Esophagus (tissue), 2 donors: ENCODE results near the gene TEX38. TPM values are rescaled to one million over a fixed set of nuclear protein-coding genes. Genes with fewer than 3 reads are reported as not detected.

Experiments used
- H3K27ac ChIP-seq, 2 donors: one replicate each; pipeline ENCODE4 v1.5.1; 2013; ENCODE audit warnings: low read depth in 2 of 2, mild to moderate bottlenecking in 2 of 2, inconsistent platforms in 1 of 2, low read length in 1 of 2, moderate library complexity in 1 of 2
- H3K27me3 ChIP-seq, 2 donors: one replicate each; pipeline ENCODE4 v1.6.1; 2013; ENCODE audit warnings: low read length in 2 of 2, control low read depth in 1 of 2, mild to moderate bottlenecking in 1 of 2; ENCODE audit not compliant: insufficient read depth in 2 of 2, control insufficient read depth in 1 of 2
- H3K36me3 ChIP-seq, 2 donors: one replicate each; pipeline ENCODE4 v1.6.1; 2013; ENCODE audit warnings: low read length in 1 of 2; ENCODE audit not compliant: control insufficient read depth in 2 of 2, insufficient read depth in 2 of 2
- H3K4me1 ChIP-seq, 2 donors: one replicate each; pipeline ENCODE4 v1.6.1; 2013; ENCODE audit warnings: low read length in 1 of 2; ENCODE audit not compliant: control insufficient read depth in 2 of 2, insufficient read depth in 2 of 2
- H3K4me3 ChIP-seq, 2 donors: one replicate each; pipeline ENCODE4 v1.5.1; 2013; ENCODE audit warnings: low read length in 2 of 2, mild to moderate bottlenecking in 2 of 2, low read depth in 1 of 2, moderate library complexity in 1 of 2
- H3K9me3 ChIP-seq, 2 donors: one replicate each; pipeline ENCODE4 v1.6.1; 2013; ENCODE audit warnings: mild to moderate bottlenecking in 2 of 2, low read depth in 1 of 2, low read length in 1 of 2, moderate library complexity in 1 of 2; ENCODE audit not compliant: control insufficient read depth in 2 of 2, insufficient read depth in 1 of 2
- WGBS, 2 donors: extraction: QIAGEN DNeasy Blood & Tissue Kit; methylation state at CpG; one replicate each; pipeline ENCODE4 v1.1.7; 2013; 5-methylcytosine and 5-hydroxymethylcytosine counted together
- polyA plus RNA-seq, 2 donors: library from polyadenylated mRNA; stranded (reverse); fragments of 200-250 nt; gene quantifications; one replicate each; pipeline ENCODE4 v1.2.3, GENCODE V29; 2013
- donor health status: healthy with polysubstance abuse.
- donor health status: Bipolar disorder and iron deficiency.

Gene TEX38
- polyA plus RNA-seq: not detected

DNA sequence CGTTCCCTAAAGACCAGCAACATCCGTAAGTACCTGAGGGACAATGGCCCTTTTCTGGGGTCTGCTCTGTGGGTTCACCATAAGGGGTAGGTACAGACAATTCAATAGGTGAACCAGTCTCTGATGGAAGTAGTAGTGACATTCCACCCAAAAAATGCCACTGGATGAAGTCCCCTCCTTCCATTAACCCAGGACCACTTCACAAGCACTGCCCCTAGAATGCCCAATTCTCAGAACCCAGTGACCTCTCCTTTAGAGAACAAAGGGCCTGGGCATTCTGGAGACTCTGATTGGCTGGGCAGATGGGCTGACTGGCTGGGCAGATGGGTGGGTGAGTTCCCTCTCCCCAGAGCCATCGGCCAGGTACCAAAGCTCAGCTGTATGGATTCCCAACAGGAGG is at the start of gene TEX38:
Gene TEX38 (plus strand): TSS at position 301 of the 400 bp plus-strand sequence. CDS start 81 bp downstream, at position 382.
- peaks cover 3 to 4% of the 10 kb centered on the region in 2 donors for H3K36me3 ChIP-seq
- H3K9me3 ChIP-seq: no peaks in the 10 kb centered on the region
- WGBS, 2 donors: 89 to 92% methylated on average over 3 of the region's 3 CpGs
- H3K27ac ChIP-seq: no peak within 1 kb of the TSS
- no peaks in the 10 kb centered on the region for H3K4me1 ChIP-seq
- H3K27me3 ChIP-seq: no peaks in the 10 kb centered on the region
- no peak within 1 kb of the TSS for H3K4me3 ChIP-seq

DNA sequence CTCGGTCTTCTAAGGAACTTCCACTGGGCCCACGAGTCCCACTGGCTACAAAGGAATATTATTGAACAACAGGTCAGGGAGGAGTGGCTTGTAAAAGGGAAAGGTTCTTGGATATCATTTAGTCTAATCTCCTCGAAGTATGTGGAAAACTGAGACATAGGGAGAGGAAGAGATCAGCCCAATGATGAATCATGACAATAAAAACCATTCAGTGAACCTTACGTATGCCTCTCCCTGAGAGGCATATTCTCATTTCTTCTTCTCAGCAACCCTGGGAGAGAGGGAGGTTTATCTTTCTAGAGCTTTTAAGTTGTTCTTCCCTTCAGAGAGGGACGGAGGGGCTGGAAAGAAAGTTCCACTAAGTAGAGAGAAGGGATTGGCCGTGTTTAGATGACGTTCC is 49.7 kb upstream of the TEX38 start:
- Histone ChIP-seq H3K27ac (no peak overlapping the region), H3K4me3 (no peak overlapping the region), H3K36me3 (no peaks in the 10 kb centered on the region), H3K9me3 (peaks cover 0 to 2% of the 10 kb centered on the region in 2 donors), H3K4me1 (no peaks in the 10 kb centered on the region), H3K27me3 (no peaks in the 10 kb centered on the region)
- WGBS, 2 donors: 71 to 74% methylated on average over 7 of the region's 7 CpGs

DNA sequence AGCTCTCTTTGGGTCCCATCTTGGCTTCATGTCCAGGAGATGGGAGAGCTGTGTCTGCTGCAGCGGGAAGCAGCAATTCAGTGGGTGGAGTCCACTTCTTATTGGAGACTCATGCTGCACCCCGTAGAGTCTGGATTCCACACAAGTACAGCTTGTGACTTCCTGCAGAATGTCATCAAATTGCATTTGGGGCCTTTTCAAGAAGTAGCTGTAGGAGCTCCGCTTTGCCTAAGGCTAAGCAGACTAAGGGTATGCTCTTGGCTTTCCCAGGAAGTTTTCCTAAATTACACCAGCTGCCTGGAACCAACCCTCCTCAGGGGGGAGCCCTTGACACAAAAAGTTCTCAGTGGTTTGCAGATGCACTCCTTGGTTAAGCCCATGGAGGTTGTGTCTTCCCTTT is 49.3 kb upstream of the TEX38 start:
- no peak overlapping the region for H3K4me3 ChIP-seq
- H3K4me1 ChIP-seq: no peaks in the 10 kb centered on the region
- H3K27me3 ChIP-seq: no peaks in the 10 kb centered on the region
- H3K36me3 ChIP-seq: no peaks in the 10 kb centered on the region
- H3K9me3 ChIP-seq: peaks cover 0 to 2% of the 10 kb centered on the region in 2 donors
- 51 to 54% methylated on average over 3 of the region's 3 CpGs for WGBS, 2 donors
- H3K27ac ChIP-seq: no peak overlapping the region

DNA sequence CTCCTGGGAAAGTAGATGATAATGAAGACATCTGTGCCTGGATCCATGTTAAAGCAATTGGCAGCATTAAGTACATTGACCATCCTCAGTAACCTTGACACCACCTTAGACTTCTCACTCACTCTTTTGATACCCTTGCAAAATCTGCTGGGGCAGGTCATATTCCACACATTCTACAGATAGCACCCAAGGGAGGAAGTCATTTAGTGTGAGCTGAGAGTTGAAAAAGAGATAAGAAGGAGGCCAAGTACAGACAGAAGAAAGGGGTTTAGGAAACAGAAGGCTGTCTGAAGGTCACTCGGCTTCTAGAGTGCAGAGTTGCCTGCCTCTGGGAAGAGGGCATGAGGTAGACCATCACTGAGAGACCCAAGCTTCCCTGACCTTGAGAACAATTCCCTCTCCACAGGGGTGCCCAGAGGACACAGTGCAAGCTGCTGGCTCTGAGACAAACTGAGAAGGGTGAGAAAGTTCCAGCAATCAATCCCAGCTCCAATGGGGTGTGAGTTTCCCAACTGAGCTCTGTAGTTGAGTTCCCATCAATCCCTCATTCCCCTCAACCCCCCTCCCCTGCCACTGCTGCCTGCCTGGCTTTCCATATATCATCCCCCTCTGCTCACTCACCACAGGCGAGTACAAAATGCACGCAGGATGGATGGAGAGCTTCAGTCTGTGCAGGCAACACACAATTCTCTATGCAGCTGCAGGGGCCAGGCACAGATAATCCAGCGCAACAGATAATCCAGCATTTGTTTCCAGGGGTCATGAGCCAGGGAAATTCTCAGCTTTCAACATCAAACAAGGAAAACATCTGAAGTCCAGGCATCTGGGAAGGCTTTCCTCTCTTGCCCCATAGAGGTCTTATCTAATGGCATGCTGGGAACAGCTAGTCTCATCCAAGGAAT is 47.7 kb upstream of the TEX38 start:
- WGBS, 2 donors: 82 to 83% methylated on average over 4 of the region's 4 CpGs
- H3K27ac ChIP-seq: no peak overlapping the region
- H3K36me3 ChIP-seq: no peaks in the 10 kb centered on the region
- peaks cover 0 to 2% of the 10 kb centered on the region in 2 donors for H3K9me3 ChIP-seq
- no peaks in the 10 kb centered on the region for H3K27me3 ChIP-seq
- no peaks in the 10 kb centered on the region for H3K4me1 ChIP-seq
- no peak overlapping the region for H3K4me3 ChIP-seq

DNA sequence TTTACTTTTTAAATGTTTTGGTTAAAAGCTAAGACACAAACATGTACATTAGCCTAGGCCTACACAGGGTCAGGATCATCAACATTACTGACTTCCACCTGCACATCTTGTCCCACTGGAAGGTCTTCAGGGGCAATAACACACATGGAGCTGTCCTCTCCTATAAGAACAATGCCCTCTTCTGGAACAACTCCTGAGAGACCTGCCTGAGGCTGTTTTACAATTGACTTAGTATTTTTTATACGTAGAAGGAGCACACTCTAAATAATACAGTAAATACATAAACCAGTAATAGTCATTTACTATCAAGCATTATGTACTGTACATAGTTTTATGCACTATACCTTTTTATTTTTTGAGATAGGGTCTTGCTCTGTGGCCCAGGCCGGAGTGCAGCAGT is 40.9 kb upstream of the TEX38 start:
- H3K27ac ChIP-seq: no peak overlapping the region
- no peaks in the 10 kb centered on the region for H3K4me1 ChIP-seq
- no peaks in the 10 kb centered on the region for H3K27me3 ChIP-seq
- peaks cover 5 to 7% of the 10 kb centered on the region in 2 donors for H3K36me3 ChIP-seq
- H3K4me3 ChIP-seq: no peak overlapping the region
- no peaks in the 10 kb centered on the region for H3K9me3 ChIP-seq
- 84 to 85% methylated on average over 2 of the region's 2 CpGs for WGBS, 2 donors

DNA sequence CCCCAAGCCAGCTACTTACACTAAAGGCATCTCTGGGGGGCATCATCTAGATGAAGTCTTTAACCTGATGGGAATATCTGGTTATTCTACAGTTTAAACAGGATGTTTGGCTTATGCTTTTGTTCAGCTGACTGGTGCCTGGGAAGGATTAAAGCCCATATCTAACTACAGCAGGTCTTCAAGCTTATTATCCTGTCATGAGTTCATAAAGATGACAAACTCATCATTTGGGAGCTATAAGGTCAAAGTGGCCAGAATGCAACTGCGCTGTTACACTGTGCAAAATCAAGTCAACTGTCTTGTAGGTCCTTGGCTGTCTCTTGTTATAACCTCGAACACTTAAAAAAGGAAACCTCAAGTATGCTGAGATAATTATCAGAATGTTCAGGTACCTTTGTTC is 36.4 kb upstream of the TEX38 start:
- Histone ChIP-seq H3K4me1 (no peaks in the 10 kb centered on the region), H3K27me3 (no peaks in the 10 kb centered on the region), H3K27ac (no peak overlapping the region), H3K36me3 (peaks cover 5 to 9% of the 10 kb centered on the region in 2 donors), H3K4me3 (no peak overlapping the region), H3K9me3 (no peaks in the 10 kb centered on the region)
- WGBS, 2 donors: 97% methylated on average over 2 of the region's 2 CpGs

DNA sequence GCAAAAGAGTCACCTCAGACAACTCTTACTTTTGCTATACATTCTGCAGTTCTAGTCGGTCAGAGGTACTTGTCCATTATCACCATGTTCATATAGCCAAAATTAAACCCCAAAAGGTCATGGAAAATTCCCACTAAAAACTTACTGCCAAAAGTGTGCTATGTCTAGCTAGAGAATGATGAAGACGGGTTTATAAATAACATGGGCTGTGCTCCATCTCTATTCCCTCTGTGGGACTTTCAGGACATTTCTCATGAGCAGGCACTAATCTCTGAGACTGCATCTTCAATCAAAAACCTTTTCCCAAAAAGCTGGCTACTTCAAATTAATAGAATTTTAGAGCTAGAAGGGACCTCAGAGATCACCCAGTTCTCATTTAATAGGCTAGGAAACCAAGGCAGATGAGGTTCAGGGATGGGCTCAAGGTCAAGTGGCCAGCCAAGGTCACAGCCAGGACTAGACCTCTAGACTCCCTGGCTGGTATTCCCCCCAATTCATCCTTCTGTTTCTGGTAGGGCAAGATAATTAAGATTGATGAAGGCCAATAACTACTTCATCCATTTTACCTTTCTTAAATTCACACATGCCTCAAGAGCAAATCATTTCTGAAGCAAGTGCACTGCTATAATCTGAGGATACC is 34.1 kb upstream of the TEX38 start:
- 36 to 52% methylated on average over 2 of the region's 2 CpGs for WGBS, 2 donors

DNA sequence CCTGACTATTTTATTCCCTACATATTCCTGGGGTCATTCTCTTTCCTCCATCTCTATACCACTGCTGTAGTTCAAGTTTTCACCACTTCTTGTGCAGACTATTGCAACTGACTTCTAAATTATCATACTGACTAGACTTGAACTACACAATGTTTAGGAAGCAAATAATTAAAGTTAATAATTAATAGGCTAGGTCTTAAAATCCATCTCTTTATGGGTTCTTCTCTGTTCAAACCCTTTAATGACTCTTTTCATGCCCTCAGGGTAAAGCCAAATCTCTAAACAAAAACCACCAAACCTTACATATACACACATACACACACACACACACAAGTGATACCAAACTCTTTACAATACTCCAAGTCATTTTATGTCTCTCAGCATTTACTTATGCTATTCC is 32.7 kb upstream of the TEX38 start:
- H3K9me3 ChIP-seq: no peaks in the 10 kb centered on the region
- H3K27me3 ChIP-seq: no peaks in the 10 kb centered on the region
- H3K36me3 ChIP-seq: peaks cover 0 to 6% of the 10 kb centered on the region in 2 donors
- H3K4me3 ChIP-seq: no peak overlapping the region
- H3K4me1 ChIP-seq: no peaks in the 10 kb centered on the region
- H3K27ac ChIP-seq: no peak overlapping the region

More for the DNA sequence above, 34.1 kb upstream of the TEX38 start:
- Histone ChIP-seq H3K27ac (no peak overlapping the region), H3K27me3 (no peaks in the 10 kb centered on the region), H3K4me1 (no peaks in the 10 kb centered on the region), H3K36me3 (peaks cover 0 to 6% of the 10 kb centered on the region in 2 donors), H3K9me3 (no peaks in the 10 kb centered on the region), H3K4me3 (no peak overlapping the region)

DNA sequence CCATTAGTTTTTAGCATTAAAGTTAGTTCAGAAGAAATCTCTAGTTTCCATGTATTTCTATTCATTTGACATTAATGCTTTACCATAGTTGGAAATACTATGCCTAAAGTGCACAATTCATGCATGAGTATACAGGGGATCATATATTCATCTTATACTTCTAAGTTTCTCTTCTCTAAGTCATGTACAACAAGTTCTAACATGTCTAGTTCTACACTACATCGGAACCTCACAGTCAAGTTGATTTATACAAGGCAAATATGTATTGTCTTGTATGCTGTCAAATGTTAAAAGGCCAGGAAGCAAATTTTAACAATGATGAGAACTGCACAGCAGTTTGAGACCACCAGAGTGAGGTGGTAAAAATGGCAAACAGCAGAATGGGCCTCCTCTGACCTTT is 32.1 kb upstream of the TEX38 start:
- Histone ChIP-seq H3K9me3 (no peaks in the 10 kb centered on the region), H3K36me3 (peaks cover 0 to 6% of the 10 kb centered on the region in 2 donors), H3K27me3 (no peaks in the 10 kb centered on the region), H3K4me1 (no peaks in the 10 kb centered on the region), H3K4me3 (no peak overlapping the region), H3K27ac (no peak overlapping the region)
- WGBS, 2 donors: 51 to 59% methylated on average over 1 of the region's 1 CpG
